Stimulated activated CD4-positive, alpha-beta T cell treated with anti-CD3 and anti-CD28 coated beads, Interleukin-15, amount 100 ng/mL, for 48 hours (primary cell): ENCODE results near the gene PLXNB1.
A peak's percentile ranks its signal among the peaks of the same experiment; 100 is the strongest.
"Not testable (repeated sequence)": the region's sequence is repeated elsewhere in the genome, so short reads cannot be mapped to it uniquely, and the experiment has no call there.

ENCODE experiments used
- DNase-seq, 2 donors: peaks; one replicate each; pipeline ENCODE4 v3.0.0-alpha.2; 2020; ENCODE audit warnings: low read depth in 2 of 2

Gene PLXNB1

GRCh38 chr3:48465531-48466378 lies 35.9 kb upstream of the PLXNB1 start:
- DNase-seq: peak; percentile 68 to 75

- DNase-seq: no peak
Observed at GRCh38 chr3:48465237-48465530, 35.3 kb upstream of the PLXNB1 start.

- DNase-seq: no peak
Observed at GRCh38 chr3:48464713-48465221, 34.9 kb upstream of the PLXNB1 start.

- no peak for DNase-seq
Observed at GRCh38 chr3:48463703-48464102, 33.8 kb upstream of the PLXNB1 start.

GRCh38 chr3:48461767-48462166 lies 31.9 kb upstream of the PLXNB1 start:
- DNase-seq: not testable (repeated sequence)

- DNase-seq: no peak
Observed at GRCh38 chr3:48460517-48460902, 30.6 kb upstream of the PLXNB1 start.

GRCh38 chr3:48459773-48460516 lies 30.1 kb upstream of the PLXNB1 start:
- DNase-seq: no peak

GRCh38 chr3:48459331-48459730 lies 29.4 kb upstream of the PLXNB1 start:
- no peak for DNase-seq

- no peak for DNase-seq
Observed at GRCh38 chr3:48456456-48456855, 26.6 kb upstream of the PLXNB1 start.

GRCh38 chr3:48451270-48451669 lies 21.4 kb upstream of the PLXNB1 start:
- DNase-seq: no peak

GRCh38 chr3:48446425-48447193 lies 16.7 kb upstream of the PLXNB1 start, which contains the start of gene ATRIP:
TSS of gene ATRIP (plus strand) at chr3:48446737. CDS start at chr3:48446846, 109 bp downstream.
- peak; percentile 64 to 84 for DNase-seq

- DNase-seq: no peak
Observed at GRCh38 chr3:48446043-48446424, 16.1 kb upstream of the PLXNB1 start.

- no peak for DNase-seq
Observed at GRCh38 chr3:48445277-48445882, 15.5 kb upstream of the PLXNB1 start.

GRCh38 chr3:48441940-48442339 lies 12.1 kb upstream of the PLXNB1 start:
- DNase-seq: no peak

GRCh38 chr3:48440590-48440958 lies 10.7 kb upstream of the PLXNB1 start:
- no peak for DNase-seq

- DNase-seq: peak; percentile 99
Observed at GRCh38 chr3:48439820-48440589, 10.1 kb upstream of the PLXNB1 start, which contains the start of the genes CCDC51 and TMA7. TSS of gene CCDC51 (minus strand) at chr3:48440119. CDS start at chr3:48435128, 4,991 bp downstream. TSS of gene TMA7 (plus strand) at chr3:48440257. CDS start at chr3:48440297, 40 bp downstream.

- DNase-seq: no peak
Observed at GRCh38 chr3:48437812-48438211, 7.9 kb upstream of the PLXNB1 start.

GRCh38 chr3:48436855-48437254 lies 7.0 kb upstream of the PLXNB1 start:
- DNase-seq: no peak

GRCh38 chr3:48436477-48436787 lies 6.5 kb upstream of the PLXNB1 start:
- DNase-seq: no peak

GRCh38 chr3:48435774-48436476 lies 6.0 kb upstream of the PLXNB1 start:
- DNase-seq: peak; percentile 65 to 79
